ENCODE results near the gene AKAP5.

Gene AKAP5

GRCh38 chr14:64465191-64465822 is at the start of gene AKAP5:
TSS of gene AKAP5 (plus strand) at chr14:64465499. CDS start at chr14:64468395, 2,896 bp downstream.
- no peak for DNase-seq (ENCODE audit: low read depth in 2 of 2)

GRCh38 chr14:64416348-64416932 is 48.9 kb upstream of the AKAP5 start:
- DNase-seq (ENCODE audit: low read depth in 2 of 2), result no peak

GRCh38 chr14:64417055-64417770 is 48.1 kb upstream of the AKAP5 start:
- DNase-seq (ENCODE audit: low read depth in 2 of 2), result no peak

GRCh38 chr14:64417771-64418125 is 47.6 kb upstream of the AKAP5 start:
- no peak for DNase-seq (ENCODE audit: low read depth in 2 of 2)

GRCh38 chr14:64419003-64419402 is 46.3 kb upstream of the AKAP5 start:
- DNase-seq (ENCODE audit: low read depth in 2 of 2), result no peak

- no peak for DNase-seq (ENCODE audit: low read depth in 2 of 2)
These were observed 44.1 kb upstream of the AKAP5 start for GRCh38 chr14:64421166-64421565.

- DNase-seq (ENCODE audit: low read depth in 2 of 2), result no peak
These were observed 43.3 kb upstream of the AKAP5 start for GRCh38 chr14:64422005-64422404.

- no peak for DNase-seq (ENCODE audit: low read depth in 2 of 2)
These were observed 42.5 kb upstream of the AKAP5 start for GRCh38 chr14:64422756-64423155.

GRCh38 chr14:64423987-64424386 is 41.3 kb upstream of the AKAP5 start:
- DNase-seq (ENCODE audit: low read depth in 2 of 2), result no peak

- no peak for DNase-seq (ENCODE audit: low read depth in 2 of 2)
These were observed 30.8 kb upstream of the AKAP5 start for GRCh38 chr14:64434528-64434927.

- DNase-seq (ENCODE audit: low read depth in 2 of 2), result peak; percentile 88 to 90
These were observed 27.0 kb upstream of the AKAP5 start for GRCh38 chr14:64438181-64438841.

- no peak for DNase-seq (ENCODE audit: low read depth in 2 of 2)
These were observed 26.2 kb upstream of the AKAP5 start for GRCh38 chr14:64439141-64439540.

GRCh38 chr14:64440494-64440893 is 24.8 kb upstream of the AKAP5 start:
- no peak for DNase-seq (ENCODE audit: low read depth in 2 of 2)

- no peak for DNase-seq (ENCODE audit: low read depth in 2 of 2)
These were observed 22.9 kb upstream of the AKAP5 start for GRCh38 chr14:64442300-64442988.

GRCh38 chr14:64444140-64444539 is 21.2 kb upstream of the AKAP5 start:
- DNase-seq (ENCODE audit: low read depth in 2 of 2), result no peak

GRCh38 chr14:64444984-64445845 is 20.1 kb upstream of the AKAP5 start:
- peak; percentile 42 to 48 for DNase-seq (ENCODE audit: low read depth in 2 of 2)

- no peak for DNase-seq (ENCODE audit: low read depth in 2 of 2)
These were observed 17.2 kb upstream of the AKAP5 start for GRCh38 chr14:64447876-64448670.

GRCh38 chr14:64450255-64450654 is 15.0 kb upstream of the AKAP5 start:
- no peak for DNase-seq (ENCODE audit: low read depth in 2 of 2)

- DNase-seq (ENCODE audit: low read depth in 2 of 2), result no peak
These were observed 10.6 kb upstream of the AKAP5 start for GRCh38 chr14:64454671-64455070.

GRCh38 chr14:64459405-64460136 is 5.7 kb upstream of the AKAP5 start:
- DNase-seq (ENCODE audit: low read depth in 2 of 2), result no peak

Data from fibroblast of skin of left biceps (primary cell).